GM12865 (cell line): ENCODE results near the gene NPR1.
A peak's percentile ranks its signal among the peaks of the same experiment; 100 is the strongest.

Experiments used
- DNase-seq: peaks from one replicate; pipeline ENCODE4 v3.0.0; 2010; ENCODE audit warnings: low read depth
- H3K4me3 ChIP-seq: 2 replicates; pipeline ENCODE4 v1.5.1; 2011; ENCODE audit warnings: mild to moderate bottlenecking, low read depth, low read length, control low read depth
- TF ChIP-seq, protein P1 (sequence below): IDR thresholded peaks from 2 replicates; pipeline ENCODE4 v1.5.1; 2011; ENCODE audit warnings: low read length, control low read depth, low read depth, inconsistent platforms; ENCODE audit not compliant: insufficient read depth; ENCODE audit errors: missing control alignments

Gene NPR1

DNA sequence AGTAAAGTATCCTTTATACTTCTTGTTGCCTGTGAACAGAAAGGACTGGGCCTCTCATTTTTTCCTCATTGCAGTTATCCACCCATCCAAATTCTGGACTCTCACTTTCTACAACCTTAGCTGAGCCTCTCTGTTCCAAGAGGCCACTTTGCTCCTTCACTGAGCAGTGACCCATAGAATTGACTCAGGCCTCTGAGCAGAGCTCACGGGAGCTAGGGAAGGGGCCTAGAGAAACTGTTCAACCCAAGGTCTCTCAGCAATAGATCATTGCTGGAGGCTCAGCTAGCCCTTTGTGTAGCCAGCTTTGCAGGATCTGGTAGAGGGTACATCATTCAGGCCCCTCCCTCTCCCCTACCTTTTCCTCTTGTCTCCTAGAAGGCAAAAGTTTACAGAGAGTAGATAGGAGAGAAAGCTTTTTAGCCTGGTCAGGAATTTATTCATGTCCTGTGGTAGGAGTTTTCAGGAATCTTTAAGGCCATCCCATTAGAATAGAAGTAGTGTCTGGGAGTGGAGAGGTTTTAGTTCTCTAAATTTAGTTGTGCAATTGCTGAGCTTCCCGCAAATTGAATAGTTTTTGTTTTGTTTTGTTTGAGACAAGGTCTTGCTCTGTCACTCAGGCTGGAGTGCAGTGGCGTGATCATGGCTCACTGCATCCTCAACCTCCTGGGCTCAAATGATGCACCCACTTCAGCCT is 56.1 kb downstream of the NPR1 start:
- DNase-seq, result peak; percentile 38
- TF ChIP-seq, protein P1, sequence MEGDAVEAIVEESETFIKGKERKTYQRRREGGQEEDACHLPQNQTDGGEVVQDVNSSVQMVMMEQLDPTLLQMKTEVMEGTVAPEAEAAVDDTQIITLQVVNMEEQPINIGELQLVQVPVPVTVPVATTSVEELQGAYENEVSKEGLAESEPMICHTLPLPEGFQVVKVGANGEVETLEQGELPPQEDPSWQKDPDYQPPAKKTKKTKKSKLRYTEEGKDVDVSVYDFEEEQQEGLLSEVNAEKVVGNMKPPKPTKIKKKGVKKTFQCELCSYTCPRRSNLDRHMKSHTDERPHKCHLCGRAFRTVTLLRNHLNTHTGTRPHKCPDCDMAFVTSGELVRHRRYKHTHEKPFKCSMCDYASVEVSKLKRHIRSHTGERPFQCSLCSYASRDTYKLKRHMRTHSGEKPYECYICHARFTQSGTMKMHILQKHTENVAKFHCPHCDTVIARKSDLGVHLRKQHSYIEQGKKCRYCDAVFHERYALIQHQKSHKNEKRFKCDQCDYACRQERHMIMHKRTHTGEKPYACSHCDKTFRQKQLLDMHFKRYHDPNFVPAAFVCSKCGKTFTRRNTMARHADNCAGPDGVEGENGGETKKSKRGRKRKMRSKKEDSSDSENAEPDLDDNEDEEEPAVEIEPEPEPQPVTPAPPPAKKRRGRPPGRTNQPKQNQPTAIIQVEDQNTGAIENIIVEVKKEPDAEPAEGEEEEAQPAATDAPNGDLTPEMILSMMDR, result no peak

DNA sequence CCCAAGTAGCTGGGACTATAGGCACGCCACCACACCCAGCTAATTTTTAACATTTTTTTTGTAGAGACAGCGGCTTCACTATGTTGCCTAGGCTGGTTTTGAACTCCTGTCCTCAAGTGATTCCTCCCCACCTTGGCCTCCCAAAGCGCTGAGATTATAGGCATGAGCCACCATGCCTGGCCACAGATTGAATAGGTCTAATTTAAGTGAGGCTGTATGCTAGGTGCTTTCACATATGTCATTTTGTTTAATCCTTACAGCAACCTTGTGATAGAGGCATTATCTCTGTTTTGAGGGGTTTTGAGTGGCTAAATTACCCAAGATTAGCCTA is 56.6 kb downstream of the NPR1 start:
- no peak for DNase-seq
- H3K4me3 ChIP-seq, result no peak overlapping the region
- TF ChIP-seq, protein P1, result no peak

More for the DNA sequence above, 56.1 kb downstream of the NPR1 start:
- H3K4me3 ChIP-seq, result peak overlapping the region; percentile 16

- no peak for DNase-seq
- TF ChIP-seq, protein P1, result no peak
- no peak overlapping the region for H3K4me3 ChIP-seq
These were observed 63.5 kb downstream of the NPR1 start for GRCh38 chr1:153741986-153742385.

DNA sequence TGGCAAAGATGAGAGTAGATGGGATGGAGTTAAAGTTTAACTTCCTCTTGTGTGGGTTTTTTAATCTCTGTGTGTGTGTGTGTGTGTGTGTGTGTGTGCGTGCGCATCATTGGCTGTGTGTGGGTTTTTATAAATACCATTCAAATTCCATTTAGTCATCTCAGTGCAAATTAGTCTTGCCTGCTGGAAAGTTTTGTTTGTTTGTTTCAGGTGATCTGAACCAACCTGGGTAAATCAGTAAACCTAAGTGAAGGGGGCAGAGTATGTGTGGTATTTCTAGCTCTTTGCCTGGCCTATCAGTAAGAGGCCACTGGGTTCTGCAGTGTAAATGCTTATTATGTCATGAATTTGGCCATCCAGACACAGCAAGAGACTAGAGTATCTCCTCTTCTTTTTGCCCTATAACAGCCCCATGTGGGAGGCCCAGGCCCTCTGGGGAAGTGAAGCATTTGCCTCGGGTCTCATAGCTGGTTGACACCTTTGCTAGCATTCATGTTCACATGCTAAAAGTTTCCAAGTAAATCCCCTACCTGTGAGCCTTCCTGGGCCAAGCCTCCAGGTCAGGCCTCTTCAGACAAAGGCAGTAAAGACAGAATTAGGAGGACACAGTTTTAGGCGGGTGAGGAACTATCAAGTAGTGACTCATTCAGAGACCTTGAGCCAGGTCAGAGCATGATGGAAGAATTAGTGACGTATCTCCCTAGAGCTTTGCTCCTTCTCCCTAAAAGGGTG is 64.1 kb downstream of the NPR1 start:
- H3K4me3 ChIP-seq, result no peak overlapping the region
- TF ChIP-seq, protein P1, result no peak
- DNase-seq, result peak; percentile 72
